ENCODE data around the gene FBXW10.
"Not testable (repeated sequence)": the region's sequence is repeated elsewhere in the genome, so short reads cannot be mapped to it uniquely, and the experiment has no call there.

DNA sequence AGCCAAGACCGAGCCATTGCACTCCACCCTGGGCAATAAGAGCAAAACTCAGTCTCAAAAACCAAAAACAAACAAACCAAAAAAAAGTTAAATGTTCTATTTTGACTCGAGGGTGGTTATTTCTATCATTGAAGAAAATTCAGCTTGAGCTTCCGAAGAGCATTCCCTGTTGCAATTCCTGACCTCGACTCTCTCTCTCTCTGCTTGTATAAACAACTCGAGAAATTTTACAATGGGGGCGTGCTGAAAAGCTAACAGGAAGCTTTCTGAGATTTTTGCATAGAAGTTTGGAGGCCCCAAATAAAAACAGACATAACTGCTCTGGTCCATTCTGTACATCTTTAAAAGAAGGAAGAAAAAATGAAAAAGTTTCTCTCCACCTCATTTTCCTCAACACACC is 3.6 kb downstream of the FBXW10 start:
- not testable (repeated sequence) for TF ChIP-seq POLR2A (IDR thresholded peaks at IDR 0.05); POLR2AphosphoS5 (IDR thresholded peaks at IDR 0.05); EP300 (IDR thresholded peaks at IDR 0.05; ENCODE audit: low read depth)
- TF ChIP-seq, protein P1, sequence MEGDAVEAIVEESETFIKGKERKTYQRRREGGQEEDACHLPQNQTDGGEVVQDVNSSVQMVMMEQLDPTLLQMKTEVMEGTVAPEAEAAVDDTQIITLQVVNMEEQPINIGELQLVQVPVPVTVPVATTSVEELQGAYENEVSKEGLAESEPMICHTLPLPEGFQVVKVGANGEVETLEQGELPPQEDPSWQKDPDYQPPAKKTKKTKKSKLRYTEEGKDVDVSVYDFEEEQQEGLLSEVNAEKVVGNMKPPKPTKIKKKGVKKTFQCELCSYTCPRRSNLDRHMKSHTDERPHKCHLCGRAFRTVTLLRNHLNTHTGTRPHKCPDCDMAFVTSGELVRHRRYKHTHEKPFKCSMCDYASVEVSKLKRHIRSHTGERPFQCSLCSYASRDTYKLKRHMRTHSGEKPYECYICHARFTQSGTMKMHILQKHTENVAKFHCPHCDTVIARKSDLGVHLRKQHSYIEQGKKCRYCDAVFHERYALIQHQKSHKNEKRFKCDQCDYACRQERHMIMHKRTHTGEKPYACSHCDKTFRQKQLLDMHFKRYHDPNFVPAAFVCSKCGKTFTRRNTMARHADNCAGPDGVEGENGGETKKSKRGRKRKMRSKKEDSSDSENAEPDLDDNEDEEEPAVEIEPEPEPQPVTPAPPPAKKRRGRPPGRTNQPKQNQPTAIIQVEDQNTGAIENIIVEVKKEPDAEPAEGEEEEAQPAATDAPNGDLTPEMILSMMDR (IDR thresholded peaks at IDR 0.05) = not testable (repeated sequence)
